ENCODE measurements around the gene PKP1.
"Not testable (repeated sequence)": the region's sequence is repeated elsewhere in the genome, so short reads cannot be mapped to it uniquely, and the experiment has no call there.

Gene PKP1

DNA sequence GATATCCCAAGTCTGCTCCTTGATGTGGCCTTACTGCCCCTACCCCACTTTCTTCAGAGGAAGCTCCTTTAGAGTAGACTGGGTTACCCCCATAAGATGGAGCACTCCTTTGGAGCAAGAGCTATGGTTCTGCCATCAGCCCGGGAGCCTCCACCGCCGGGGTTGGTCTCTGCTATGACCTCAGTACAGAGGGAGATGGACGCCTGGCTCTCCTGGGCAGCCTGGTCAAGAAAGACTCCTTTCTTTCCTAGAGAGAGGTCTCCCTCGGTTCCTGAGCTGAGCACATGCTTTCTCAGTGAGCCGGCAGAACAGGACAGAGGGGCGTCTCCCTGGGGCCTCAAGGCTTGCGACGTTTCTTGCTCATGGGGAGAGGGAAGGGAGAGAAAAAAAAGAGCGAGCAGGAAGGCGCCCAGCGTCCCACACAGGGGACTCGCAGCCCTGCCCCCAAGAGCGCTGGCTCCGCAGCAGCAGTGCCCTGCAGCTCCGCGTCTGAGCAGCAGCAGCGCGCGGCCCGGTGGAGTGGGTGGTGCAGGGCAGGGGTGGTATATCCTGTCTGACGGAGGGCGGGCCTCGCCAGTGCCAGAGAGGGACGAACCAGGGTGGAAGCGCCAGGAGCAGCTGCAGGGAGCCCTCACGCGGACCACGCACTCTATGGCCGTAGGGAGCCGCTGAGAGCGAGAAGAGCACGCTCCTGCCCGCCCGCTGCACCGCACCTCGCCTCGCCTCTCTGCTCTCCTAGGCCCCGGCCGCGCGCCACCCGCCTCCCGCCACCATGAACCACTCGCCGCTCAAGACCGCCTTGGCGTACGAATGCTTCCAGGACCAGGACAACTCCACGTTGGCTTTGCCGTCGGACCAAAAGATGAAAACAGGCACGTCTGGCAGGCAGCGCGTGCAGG is at the start of gene PKP1:
TSS of gene PKP1 (plus strand) at position 576 of the 899 bp plus-strand sequence. CDS start at position 773, 197 bp downstream.
- no peak for DNase-seq (ENCODE audit: low read depth)

GRCh38 chr1:201239646-201240045 is 43.7 kb upstream of the PKP1 start:
- not testable (repeated sequence) for DNase-seq (ENCODE audit: low read depth)

- no peak for DNase-seq (ENCODE audit: low read depth)
Measured at GRCh38 chr1:201240171-201240570, 43.1 kb upstream of the PKP1 start.

GRCh38 chr1:201241736-201242135 is 41.6 kb upstream of the PKP1 start:
- no peak for DNase-seq (ENCODE audit: low read depth)

DNA sequence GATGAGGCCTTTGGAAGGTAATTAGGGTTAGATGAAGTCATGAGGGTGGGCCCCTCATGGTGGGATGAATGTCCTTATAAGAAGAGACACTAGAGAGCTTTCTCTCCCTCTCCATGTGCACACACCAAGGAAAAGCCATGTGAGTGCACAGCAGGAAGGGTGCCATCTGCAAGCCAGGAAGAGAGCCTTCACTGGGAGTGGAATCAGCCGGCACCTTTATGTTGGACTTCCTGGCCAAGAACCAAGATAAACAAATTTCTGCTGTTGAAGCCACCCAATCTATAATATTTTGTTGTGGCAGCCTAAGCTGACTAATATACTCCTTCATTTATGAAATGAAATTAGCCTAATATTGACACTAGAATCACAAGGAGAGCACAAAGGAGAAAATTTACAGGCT is 38.2 kb upstream of the PKP1 start:
- no peak for DNase-seq (ENCODE audit: low read depth)

GRCh38 chr1:201248721-201249559 is 34.4 kb upstream of the PKP1 start:
- no peak for DNase-seq (ENCODE audit: low read depth)

GRCh38 chr1:201250326-201251011 is 32.8 kb upstream of the PKP1 start:
- DNase-seq (ENCODE audit: low read depth) = no peak

DNA sequence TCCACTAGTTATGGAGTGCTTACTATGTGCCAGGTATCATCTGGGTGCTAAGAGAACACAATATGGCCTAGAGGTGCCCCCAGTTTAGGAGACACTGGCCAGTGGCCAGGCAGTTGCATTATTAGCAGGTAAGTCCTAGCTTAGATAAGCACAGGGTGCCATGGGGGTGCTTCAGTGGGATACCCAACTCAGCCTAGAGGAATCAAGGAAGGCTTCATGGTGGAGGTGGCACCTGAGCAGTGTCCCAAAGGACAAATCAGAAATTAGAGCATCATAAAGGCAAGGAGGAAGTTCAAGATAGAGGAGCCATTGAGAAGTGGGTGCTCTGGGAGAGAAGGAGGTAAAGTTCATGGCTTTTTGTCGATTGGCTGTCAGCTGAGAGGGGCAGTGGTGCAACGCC is 31.9 kb upstream of the PKP1 start:
- no peak for DNase-seq (ENCODE audit: low read depth)

- no peak for DNase-seq (ENCODE audit: low read depth)
Measured at GRCh38 chr1:201251851-201252430, 31.4 kb upstream of the PKP1 start.

GRCh38 chr1:201252944-201253371 is 30.3 kb upstream of the PKP1 start:
- DNase-seq (ENCODE audit: low read depth) = no peak

GRCh38 chr1:201253411-201253810 is 29.9 kb upstream of the PKP1 start:
- no peak for DNase-seq (ENCODE audit: low read depth)

- DNase-seq (ENCODE audit: low read depth) = no peak
Measured at GRCh38 chr1:201253906-201254624, 29.2 kb upstream of the PKP1 start.

GRCh38 chr1:201254625-201255478 is 28.5 kb upstream of the PKP1 start:
- DNase-seq (ENCODE audit: low read depth) = peak; percentile 71

GRCh38 chr1:201255479-201256362 is 27.6 kb upstream of the PKP1 start:
- no peak for DNase-seq (ENCODE audit: low read depth)

- not testable (repeated sequence) for DNase-seq (ENCODE audit: low read depth)
Measured at GRCh38 chr1:201258132-201258531, 25.2 kb upstream of the PKP1 start.

- no peak for DNase-seq (ENCODE audit: low read depth)
Measured at GRCh38 chr1:201258763-201259230, 24.5 kb upstream of the PKP1 start.

DNA sequence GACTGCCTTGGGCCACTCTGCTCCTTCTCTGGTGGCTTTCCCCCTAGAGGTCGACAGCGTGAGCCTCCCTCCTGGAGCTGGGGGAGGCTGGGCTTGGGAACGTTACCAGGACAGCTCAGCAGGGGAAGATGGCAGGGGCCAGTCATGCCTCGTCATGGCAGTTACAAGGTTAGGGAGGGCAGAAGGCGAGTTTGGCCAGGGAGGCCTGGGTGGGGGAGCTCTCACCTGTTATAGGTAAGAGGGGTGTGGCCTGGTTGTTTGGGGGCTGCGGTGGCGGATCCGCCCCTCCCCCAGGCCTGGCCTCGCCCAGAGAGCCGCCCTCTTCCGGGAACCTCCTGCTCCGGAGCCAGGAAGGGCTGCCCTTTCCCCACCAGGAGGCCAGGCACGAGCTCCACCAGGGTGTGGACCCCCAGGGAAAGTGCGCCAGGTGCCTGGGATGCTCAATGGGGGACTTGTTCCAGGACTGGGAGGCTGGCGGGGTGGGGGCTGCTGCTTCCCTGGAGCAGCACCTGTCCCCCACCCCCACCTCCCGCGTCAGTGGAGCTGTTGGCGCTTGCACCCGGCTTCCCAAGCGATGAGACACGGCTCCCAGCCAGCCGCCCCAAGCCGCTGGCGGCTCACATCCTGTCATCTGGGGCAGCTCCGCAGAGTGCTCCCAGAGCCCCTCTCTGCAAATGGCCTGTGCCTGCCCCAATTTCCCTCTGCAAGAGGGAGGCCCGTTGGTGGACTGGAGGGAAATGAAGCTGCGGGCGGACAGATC is 23.6 kb upstream of the PKP1 start:
- no peak for DNase-seq (ENCODE audit: low read depth)

GRCh38 chr1:201260236-201260590 is 23.1 kb upstream of the PKP1 start:
- DNase-seq (ENCODE audit: low read depth) = no peak

All from stimulated activated CD8-positive, alpha-beta memory T cell treated with anti-CD3 and anti-CD28 coated beads, Interleukin-15, amount 100 ng/mL, for 24 hours (primary cell).